Cardiac muscle cell (in vitro differentiated cells and primary cell): ENCODE data around the gene MED25. TPM values are rescaled to one million over a fixed set of nuclear protein-coding genes. Genes with fewer than 3 reads are reported as not detected.

ENCODE experiments used
- DNase-seq, 2 donors: peaks; one replicate each; pipeline versions ENCODE4 v3.0.0 to v3.0.0-alpha.2; 2010 to 2017; ENCODE audit warnings: low read depth in 1 of 2, low spot score in 1 of 2
- H3K27ac ChIP-seq: fragments of 200-600 bp; sonication (generic); 2 replicates; pipeline ENCODE4 v1.5.1; 2016
- H3K27me3 ChIP-seq: fragments of 200-600 bp; sonication (generic); 2 replicates; pipeline ENCODE4 v1.6.0; 2016; ENCODE audit warnings: control low read depth
- H3K36me3 ChIP-seq: fragments of 200-600 bp; sonication (generic); 2 replicates; pipeline ENCODE4 v1.5.1; 2016; ENCODE audit warnings: control low read depth
- H3K4me1 ChIP-seq: fragments of 200-600 bp; sonication (generic); 2 replicates; pipeline ENCODE4 v1.8.1; 2017; ENCODE audit warnings: low read depth, mild to moderate bottlenecking, mixed run types
- H3K4me3 ChIP-seq: fragments of 200-600 bp; sonication (generic); 2 replicates; pipeline ENCODE4 v1.5.1; 2016; ENCODE audit warnings: mild to moderate bottlenecking
- H3K9me3 ChIP-seq: fragments of 200-600 bp; sonication (generic); 2 replicates; pipeline ENCODE4 v1.5.1; 2017; ENCODE audit warnings: low read depth, mild to moderate bottlenecking, control low read depth
- CTCF ChIP-seq: IDR thresholded peaks from 2 replicates; pipeline ENCODE4 v1.5.1; 2012; ENCODE audit warnings: low read depth, mild to moderate bottlenecking, low read length
- polyA plus RNA-seq: library from polyadenylated mRNA; unstranded; fragments of >200 nt; fragmentation: Nextera tagmentation; extraction: Ambion mirVana; gene quantifications from 2 replicates; pipeline ENCODE4 v1.2.1, GENCODE V29; 2016
- total RNA-seq: library from RNA; depleted of rRNA; stranded (reverse); fragments of >200 nt; gene quantifications from 2 replicates; pipeline ENCODE4 v1.2.3, GENCODE V29; 2016

MED25 gene
- total and polyA plus RNA-seq, 2 experiments from 2014 or later: 69.9 to 83.7 TPM

GRCh38 chr19:49802836-49803528 lies 15.1 kb upstream of the MED25 start:
- Histone ChIP-seq H3K27ac (no peak overlapping the region), H3K27me3 (no peaks in the 10 kb centered on the region), H3K4me3 (no peak overlapping the region), H3K4me1 (no peaks in the 10 kb centered on the region), H3K9me3 (no peaks in the 10 kb centered on the region), H3K36me3 (peaks cover 17% of the 10 kb centered on the region)
- no peak for DNase-seq
- no peak for TF ChIP-seq CTCF

- DNase-seq: no peak
- no peak for TF ChIP-seq CTCF
- H3K4me3 ChIP-seq: no peak overlapping the region
- H3K36me3 ChIP-seq: peaks cover 17% of the 10 kb centered on the region
- H3K27me3 ChIP-seq: no peaks in the 10 kb centered on the region
- H3K27ac ChIP-seq: no peak overlapping the region
- no peaks in the 10 kb centered on the region for H3K4me1 ChIP-seq
- no peaks in the 10 kb centered on the region for H3K9me3 ChIP-seq
Observed at GRCh38 chr19:49803529-49803856, 14.6 kb upstream of the MED25 start.

GRCh38 chr19:49805822-49806619 lies 12.1 kb upstream of the MED25 start:
- H3K27ac ChIP-seq: no peak overlapping the region
- H3K36me3 ChIP-seq: peaks cover 8% of the 10 kb centered on the region
- H3K9me3 ChIP-seq: no peaks in the 10 kb centered on the region
- H3K27me3 ChIP-seq: no peaks in the 10 kb centered on the region
- no peak for TF ChIP-seq CTCF
- H3K4me1 ChIP-seq: peaks cover 5% of the 10 kb centered on the region
- no peak for DNase-seq
- H3K4me3 ChIP-seq: no peak overlapping the region

- H3K4me1 ChIP-seq: peaks cover 5% of the 10 kb centered on the region
- H3K9me3 ChIP-seq: no peaks in the 10 kb centered on the region
- no peak for DNase-seq
- H3K27ac ChIP-seq: no peak overlapping the region
- H3K27me3 ChIP-seq: no peaks in the 10 kb centered on the region
- peaks cover 8% of the 10 kb centered on the region for H3K36me3 ChIP-seq
- no peak for TF ChIP-seq CTCF
- H3K4me3 ChIP-seq: no peak overlapping the region
Observed at GRCh38 chr19:49806620-49806959, 11.5 kb upstream of the MED25 start.

- no peak for TF ChIP-seq CTCF
Observed at GRCh38 chr19:49807058-49807903, 10.8 kb upstream of the MED25 start.

More at GRCh38 chr19:49807058-49807903, 10.8 kb upstream of the MED25 start:
- Histone ChIP-seq H3K4me1 (peaks cover 5% of the 10 kb centered on the region), H3K9me3 (no peaks in the 10 kb centered on the region), H3K36me3 (peaks cover 8% of the 10 kb centered on the region), H3K27ac (no peak overlapping the region), H3K27me3 (no peaks in the 10 kb centered on the region), H3K4me3 (no peak overlapping the region)
- no peak for DNase-seq
